GM23338 (cell line): ENCODE measurements around the gene SGPP1. TPM values are rescaled to one million over a fixed set of nuclear protein-coding genes. Genes with fewer than 3 reads are reported as not detected.

Experiments used
- ATAC-seq: fragments of 200-7000 bp; cut with Tn5 transposase; 3 replicates; pipeline ENCODE4 v1.9.1; 2020
- DNase-seq: peaks from one replicate; pipeline ENCODE4 v3.0.0-alpha.2; 2015; ENCODE audit warnings: low spot score
- H2AFZ ChIP-seq: fragments of 200-600 bp; sonication (generic); 2 replicates; pipeline ENCODE4 v1.8.0; 2016; ENCODE audit warnings: antibody characterized with exemption, mild to moderate bottlenecking, moderate library complexity
- H3F3A ChIP-seq: fragments of 200-600 bp; sonication (generic); replicated peaks from 2 replicates; pipeline ENCODE4 v1.8.0; 2017; ENCODE audit warnings: antibody characterized with exemption, mixed run types, low read depth
- H3K27ac ChIP-seq: fragments of 200-600 bp; sonication (generic); 2 replicates; pipeline ENCODE4 v1.6.1; 2016; ENCODE audit warnings: low read depth
- H3K27me3 ChIP-seq: fragments of 200-600 bp; sonication (generic); 2 replicates; pipeline ENCODE4 v1.8.0; 2016; ENCODE audit warnings: mild to moderate bottlenecking, mixed run types, moderate library complexity; ENCODE audit not compliant: insufficient read depth
- H3K36me3 ChIP-seq: fragments of 200-600 bp; sonication (generic); 2 replicates; pipeline ENCODE4 v1.8.0; 2016; ENCODE audit warnings: mild to moderate bottlenecking; ENCODE audit not compliant: insufficient read depth
- H3K4me1 ChIP-seq: fragments of 200-600 bp; sonication (generic); 2 replicates; pipeline ENCODE4 v1.8.0; 2016; ENCODE audit warnings: mild to moderate bottlenecking, moderate library complexity; ENCODE audit not compliant: insufficient read depth
- H3K4me2 ChIP-seq: fragments of 200-600 bp; sonication (generic); 2 replicates; pipeline ENCODE4 v1.7.1; 2017; ENCODE audit warnings: mixed run types
- H3K4me3 ChIP-seq: fragments of 200-600 bp; sonication (generic); 2 replicates; pipeline ENCODE4 v1.6.1; 2016; ENCODE audit warnings: mixed run types
- H3K79me2 ChIP-seq: fragments of 200-600 bp; sonication (generic); replicated peaks from 2 replicates; pipeline ENCODE4 v1.8.0; 2017; ENCODE audit warnings: mild to moderate bottlenecking; ENCODE audit not compliant: insufficient read depth
- H3K9me2 ChIP-seq: fragments of 200-600 bp; sonication (generic); 2 replicates; pipeline ENCODE4 v1.8.0; 2017; ENCODE audit not compliant: insufficient read depth
- H4K20me1 ChIP-seq: fragments of 200-600 bp; sonication (generic); replicated peaks from 2 replicates; pipeline ENCODE4 v1.8.0; 2017; ENCODE audit warnings: mild to moderate bottlenecking; ENCODE audit not compliant: insufficient read depth
- H3K27ac Mint-ChIP-seq: 2 replicates; pipeline ENCODE4 v1.8.0; 2020; ENCODE audit warnings: inconsistent platforms, mild to moderate bottlenecking, moderate library complexity, mixed read lengths
- H3K27me3 Mint-ChIP-seq: 3 replicates; pipeline ENCODE4 v1.8.0; 2022; ENCODE audit warnings: low read depth, mild to moderate bottlenecking, moderate library complexity, mixed read lengths, inconsistent platforms; ENCODE audit not compliant: insufficient read depth, poor library complexity
- H3K36me3 Mint-ChIP-seq: 3 replicates; pipeline ENCODE4 v1.8.0; 2021; ENCODE audit warnings: low read depth, mild to moderate bottlenecking, inconsistent platforms, moderate library complexity, mixed read lengths
- H3K4me1 Mint-ChIP-seq: 3 replicates; pipeline ENCODE4 v1.8.0; 2020; ENCODE audit warnings: mild to moderate bottlenecking, inconsistent platforms, mixed read lengths
- H3K4me3 Mint-ChIP-seq: 3 replicates; pipeline ENCODE4 v1.8.0; 2021; ENCODE audit warnings: moderate library complexity, mild to moderate bottlenecking, inconsistent platforms, mixed read lengths
- H3K9me3 Mint-ChIP-seq: 3 replicates; pipeline ENCODE4 v1.8.0; 2020; ENCODE audit warnings: moderate library complexity, mild to moderate bottlenecking, inconsistent platforms, mixed read lengths
- EZH2 ChIP-seq: fragments of 200-600 bp; sonication (generic); IDR thresholded peaks from one replicate; pipeline ENCODE4 v1.8.0; 2017; ENCODE audit warnings: antibody characterized with exemption, mild to moderate bottlenecking, low read depth; ENCODE audit not compliant: unreplicated experiment
- EZH2phosphoT487 ChIP-seq: fragments of 200-600 bp; sonication (generic); IDR thresholded peaks from one replicate; pipeline ENCODE4 v1.8.1; 2018; ENCODE audit warnings: antibody characterized with exemption; ENCODE audit not compliant: unreplicated experiment
- JUNB ChIP-seq: IDR thresholded peaks from one replicate; pipeline ENCODE4 v1.6.1; 2016; ENCODE audit warnings: antibody characterized with exemption; ENCODE audit not compliant: unreplicated experiment
- NANOG ChIP-seq: IDR thresholded peaks from 2 replicates; pipeline ENCODE4 v1.6.1; 2016; ENCODE audit warnings: antibody characterized with exemption, borderline replicate concordance
- POLR2AphosphoS5 ChIP-seq: IDR thresholded peaks from 2 replicates; pipeline ENCODE4 v1.6.1; 2016; ENCODE audit warnings: antibody characterized with exemption, low read depth
- STAT1 ChIP-seq: IDR thresholded peaks from one replicate; pipeline ENCODE4 v1.6.1; 2016; ENCODE audit warnings: antibody characterized with exemption; ENCODE audit not compliant: unreplicated experiment
- ZNF114 ChIP-seq: fragments of 250-450 bp; sonication (Bioruptor Pico); IDR thresholded peaks from 2 replicates; pipeline ENCODE4 v1.5.0; 2020; ENCODE audit warnings: mild to moderate bottlenecking, moderate library complexity
- polyA plus RNA-seq: library from polyadenylated mRNA; unstranded; fragments of >200 nt; fragmentation: Nextera tagmentation; extraction: Ambion mirVana; gene quantifications from 2 replicates; pipeline ENCODE4 v1.2.1, GENCODE V29; 2016
- total RNA-seq: library from RNA; depleted of rRNA; stranded (reverse); fragments of >200 nt; shearing (Covaris generic); gene quantifications from 2 replicates; pipeline ENCODE4 v1.2.3, GENCODE V29; 2014
- TF ChIP-seq, protein P1 (sequence below): IDR thresholded peaks from 2 replicates; pipeline ENCODE4 v1.6.1; 2016; ENCODE audit warnings: antibody characterized with exemption
- TF ChIP-seq, protein P2 (sequence below): IDR thresholded peaks from one replicate; pipeline ENCODE4 v1.6.1; 2018; ENCODE audit warnings: antibody characterized with exemption; ENCODE audit not compliant: unreplicated experiment

SGPP1 gene
- total and polyA plus RNA-seq, 2 experiments from 2014 or later: 4.2 to 11.1 TPM

DNA sequence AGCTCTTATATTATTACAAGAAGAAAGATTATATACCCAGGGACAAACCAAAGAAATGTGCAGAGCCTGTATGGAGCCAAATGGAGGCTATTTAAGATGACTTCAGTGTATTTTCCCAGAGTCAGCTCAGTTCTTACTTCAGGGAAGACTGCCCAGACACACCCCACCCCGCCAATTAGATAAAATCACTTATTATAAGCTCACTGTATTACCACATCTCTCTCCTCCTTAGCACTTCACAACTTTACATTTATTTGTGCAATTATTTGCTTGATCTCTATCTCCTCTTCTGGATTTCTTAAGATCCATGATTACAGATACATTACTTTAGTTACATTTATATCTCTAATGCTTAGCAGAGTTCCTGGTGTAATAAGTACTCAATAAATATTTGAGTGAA is 61.5 kb downstream of the SGPP1 start (continued):
- TF ChIP-seq, protein P1, sequence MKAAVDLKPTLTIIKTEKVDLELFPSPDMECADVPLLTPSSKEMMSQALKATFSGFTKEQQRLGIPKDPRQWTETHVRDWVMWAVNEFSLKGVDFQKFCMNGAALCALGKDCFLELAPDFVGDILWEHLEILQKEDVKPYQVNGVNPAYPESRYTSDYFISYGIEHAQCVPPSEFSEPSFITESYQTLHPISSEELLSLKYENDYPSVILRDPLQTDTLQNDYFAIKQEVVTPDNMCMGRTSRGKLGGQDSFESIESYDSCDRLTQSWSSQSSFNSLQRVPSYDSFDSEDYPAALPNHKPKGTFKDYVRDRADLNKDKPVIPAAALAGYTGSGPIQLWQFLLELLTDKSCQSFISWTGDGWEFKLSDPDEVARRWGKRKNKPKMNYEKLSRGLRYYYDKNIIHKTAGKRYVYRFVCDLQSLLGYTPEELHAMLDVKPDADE: no peak
- TF ChIP-seq STAT1 (no peak), ZNF114 (no peak), EZH2phosphoT487 (no peak)

DNA sequence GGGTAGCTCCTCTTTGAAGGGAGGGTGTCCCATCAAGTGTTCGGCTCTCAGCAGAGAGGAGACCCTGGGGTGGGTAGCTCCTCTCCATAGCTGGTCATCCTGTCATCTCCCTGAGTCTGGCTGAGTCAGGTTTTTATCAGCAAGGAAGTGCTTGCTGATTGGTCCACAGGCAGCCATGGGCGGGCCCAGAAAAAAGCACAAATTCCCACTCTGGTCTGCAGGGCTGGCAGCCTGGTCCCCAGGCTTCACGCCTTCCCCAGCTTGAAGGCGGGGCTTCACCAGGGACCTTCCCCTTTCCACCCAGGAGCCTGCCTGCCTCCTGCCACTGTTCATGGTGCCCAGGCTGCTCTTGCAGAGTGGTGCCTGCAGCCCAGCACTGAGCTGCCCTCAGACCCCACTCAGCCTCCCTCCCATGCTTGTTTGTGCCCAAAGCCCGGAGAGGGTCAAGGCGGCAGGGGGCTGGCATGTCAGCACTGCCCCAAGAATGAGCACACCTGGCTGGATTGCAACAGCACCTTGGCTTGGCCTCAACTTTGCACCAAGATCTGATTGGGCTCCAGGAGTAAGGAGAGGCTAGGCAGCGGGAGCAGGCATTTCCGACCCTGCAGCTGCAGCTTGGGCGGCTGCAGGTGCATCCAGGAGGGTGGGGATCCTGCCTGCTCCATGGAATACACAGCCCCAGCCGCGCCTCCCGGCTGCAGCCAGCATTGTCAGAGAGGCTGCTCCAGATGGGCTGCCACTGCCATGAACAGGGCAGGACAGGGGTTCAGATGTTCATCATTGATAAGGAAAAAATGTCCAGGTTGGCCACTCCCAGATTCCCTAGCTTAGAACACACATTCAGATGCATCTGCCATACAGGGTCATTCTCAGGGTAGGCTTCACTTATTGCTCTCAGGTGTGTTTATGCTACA is 64.2 kb downstream of the SGPP1 start:
- H3K9me2 ChIP-seq: no peaks in the 10 kb centered on the region
- Mint-ChIP-seq H3K4me3 (no peak overlapping the region), H3K4me1 (no peaks in the 10 kb centered on the region), H3K27ac (no peak overlapping the region), H3K9me3 (peaks cover 4% of the 10 kb centered on the region; the same call in 2 of the 3 replicates), H3K36me3 (no peaks in the 10 kb centered on the region; the same call in 2 of the 3 replicates), H3K27me3 (no peaks in the 10 kb centered on the region)
- H3F3A ChIP-seq: no peaks in the 10 kb centered on the region
- no peaks in the 10 kb centered on the region for H4K20me1 ChIP-seq
- TF ChIP-seq JUNB: no peak
- no peak for TF ChIP-seq EZH2phosphoT487
- no peak for TF ChIP-seq EZH2
- TF ChIP-seq, protein P1: no peak
- TF ChIP-seq ZNF114: no peak
- no peak for TF ChIP-seq NANOG
- TF ChIP-seq, protein P2, sequence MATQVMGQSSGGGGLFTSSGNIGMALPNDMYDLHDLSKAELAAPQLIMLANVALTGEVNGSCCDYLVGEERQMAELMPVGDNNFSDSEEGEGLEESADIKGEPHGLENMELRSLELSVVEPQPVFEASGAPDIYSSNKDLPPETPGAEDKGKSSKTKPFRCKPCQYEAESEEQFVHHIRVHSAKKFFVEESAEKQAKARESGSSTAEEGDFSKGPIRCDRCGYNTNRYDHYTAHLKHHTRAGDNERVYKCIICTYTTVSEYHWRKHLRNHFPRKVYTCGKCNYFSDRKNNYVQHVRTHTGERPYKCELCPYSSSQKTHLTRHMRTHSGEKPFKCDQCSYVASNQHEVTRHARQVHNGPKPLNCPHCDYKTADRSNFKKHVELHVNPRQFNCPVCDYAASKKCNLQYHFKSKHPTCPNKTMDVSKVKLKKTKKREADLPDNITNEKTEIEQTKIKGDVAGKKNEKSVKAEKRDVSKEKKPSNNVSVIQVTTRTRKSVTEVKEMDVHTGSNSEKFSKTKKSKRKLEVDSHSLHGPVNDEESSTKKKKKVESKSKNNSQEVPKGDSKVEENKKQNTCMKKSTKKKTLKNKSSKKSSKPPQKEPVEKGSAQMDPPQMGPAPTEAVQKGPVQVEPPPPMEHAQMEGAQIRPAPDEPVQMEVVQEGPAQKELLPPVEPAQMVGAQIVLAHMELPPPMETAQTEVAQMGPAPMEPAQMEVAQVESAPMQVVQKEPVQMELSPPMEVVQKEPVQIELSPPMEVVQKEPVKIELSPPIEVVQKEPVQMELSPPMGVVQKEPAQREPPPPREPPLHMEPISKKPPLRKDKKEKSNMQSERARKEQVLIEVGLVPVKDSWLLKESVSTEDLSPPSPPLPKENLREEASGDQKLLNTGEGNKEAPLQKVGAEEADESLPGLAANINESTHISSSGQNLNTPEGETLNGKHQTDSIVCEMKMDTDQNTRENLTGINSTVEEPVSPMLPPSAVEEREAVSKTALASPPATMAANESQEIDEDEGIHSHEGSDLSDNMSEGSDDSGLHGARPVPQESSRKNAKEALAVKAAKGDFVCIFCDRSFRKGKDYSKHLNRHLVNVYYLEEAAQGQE: no peak
- no peak for TF ChIP-seq POLR2AphosphoS5
- no peak overlapping the region for H3K4me3 ChIP-seq
- no peak overlapping the region for H3K27ac ChIP-seq
- H3K36me3 ChIP-seq: no peaks in the 10 kb centered on the region
- DNase-seq (no peak), ATAC-seq (peak; percentile 71)
- H3K27me3 ChIP-seq: no peaks in the 10 kb centered on the region
- H3K4me2 ChIP-seq: no peak overlapping the region
- no peak overlapping the region for H2AFZ ChIP-seq
- H3K79me2 ChIP-seq: no peaks in the 10 kb centered on the region
- no peaks in the 10 kb centered on the region for H3K4me1 ChIP-seq
